GM23248 (cell line): Measurements from ENCODE around the gene SLC1A6.

ENCODE experiments used
- EZH2 ChIP-seq: fragments of 200-600 bp; sonication (generic); IDR thresholded peaks from 2 replicates; pipeline ENCODE4 v1.6.1; 2018; ENCODE audit warnings: antibody characterized with exemption, mild to moderate bottlenecking; ENCODE audit not compliant: insufficient read depth, poor library complexity, severe bottlenecking
- EZH2phosphoT487 ChIP-seq: fragments of 200-600 bp; sonication (generic); IDR thresholded peaks from 2 replicates; pipeline ENCODE4 v1.6.1; 2018; ENCODE audit warnings: antibody characterized with exemption, moderate library complexity, mild to moderate bottlenecking, low read depth; ENCODE audit not compliant: insufficient read depth

DNA sequence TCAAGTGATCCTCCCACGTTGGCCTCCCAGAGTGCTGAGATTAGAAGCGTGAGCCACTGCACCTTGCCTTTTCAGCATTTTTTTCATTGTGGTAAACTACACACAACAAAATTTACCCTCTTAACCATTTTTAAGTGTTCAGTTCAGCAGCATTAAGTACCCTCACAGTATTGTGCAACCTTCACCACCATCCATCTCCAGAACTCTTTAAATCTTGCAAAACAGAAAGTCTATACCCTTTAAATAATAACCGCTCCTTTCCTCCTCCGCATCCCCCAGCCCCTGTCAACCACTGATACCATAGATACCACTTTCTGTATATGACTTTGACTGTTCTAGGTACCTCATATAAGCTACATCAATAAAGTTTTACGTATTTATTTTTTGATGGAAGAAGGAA, 48.8 kb upstream of the SLC1A6 start:
- TF ChIP-seq EZH2 (no peak), EZH2phosphoT487 (no peak)
